Endothelial cell (in vitro differentiated cells): ENCODE data around the gene TMOD2. TPM values are rescaled to one million over a fixed set of nuclear protein-coding genes. Genes with fewer than 3 reads are reported as not detected.
"Not testable (repeated sequence)": the region's sequence is repeated elsewhere in the genome, so short reads cannot be mapped to it uniquely, and the experiment has no call there.

ENCODE experiments used
- DNase-seq: peaks from one replicate; pipeline ENCODE4 v3.0.0; 2021; ENCODE audit warnings: low spot score
- H3K27ac Mint-ChIP-seq: one replicate; pipeline ENCODE4 v1.8.0; 2021; ENCODE audit warnings: mixed read lengths, inconsistent platforms; ENCODE audit not compliant: unreplicated experiment
- H3K27me3 Mint-ChIP-seq: one replicate; pipeline ENCODE4 v1.8.0; 2021; ENCODE audit warnings: mild to moderate bottlenecking, moderate library complexity, mixed read lengths, inconsistent platforms; ENCODE audit not compliant: unreplicated experiment
- H3K36me3 Mint-ChIP-seq: one replicate; pipeline ENCODE4 v1.8.0; 2021; ENCODE audit warnings: mild to moderate bottlenecking, low read depth, mixed read lengths, inconsistent platforms; ENCODE audit not compliant: unreplicated experiment
- H3K4me1 Mint-ChIP-seq: one replicate; pipeline ENCODE4 v1.8.0; 2021; ENCODE audit warnings: mild to moderate bottlenecking, mixed read lengths, inconsistent platforms; ENCODE audit not compliant: unreplicated experiment
- H3K4me3 Mint-ChIP-seq: one replicate; pipeline ENCODE4 v1.8.0; 2021; ENCODE audit warnings: mild to moderate bottlenecking, mixed read lengths, inconsistent platforms; ENCODE audit not compliant: unreplicated experiment
- H3K9me3 Mint-ChIP-seq: one replicate; pipeline ENCODE4 v1.8.0; 2021; ENCODE audit warnings: mixed read lengths, inconsistent platforms; ENCODE audit not compliant: unreplicated experiment
- CTCF ChIP-seq: fragments of 200-600 bp; sonication (generic); IDR thresholded peaks from one replicate; pipeline ENCODE4 v1.5.0; 2021; ENCODE audit warnings: antibody characterized with exemption; ENCODE audit not compliant: unreplicated experiment
- total RNA-seq: library from RNA; stranded (reverse); fragmentation: NEBNext Ultra II Directional; extraction: Animal tissue kit (Norgen Biotek cat#: 25700); gene quantifications from one replicate; pipeline ENCODE4 v1.2.1, GENCODE V29; 2021; ENCODE audit not compliant: unreplicated experiment

The TMOD2 gene
- total RNA-seq, 1 donor from 2014 or later: 118 TPM

GRCh38 chr15:51782357-51782896 is 31.0 kb downstream of the TMOD2 start:
- Mint-ChIP-seq H3K36me3 (peaks cover 61% of the 10 kb centered on the region), H3K4me3 (peak overlapping the region; percentile 15), H3K4me1 (no peaks in the 10 kb centered on the region), H3K27me3 (peaks cover 4% of the 10 kb centered on the region), H3K27ac (no peak overlapping the region), H3K9me3 (no peaks in the 10 kb centered on the region)
- DNase-seq: no peak
- TF ChIP-seq CTCF: no peak

GRCh38 chr15:51783967-51784366 is 32.6 kb downstream of the TMOD2 start:
- DNase-seq: no peak
- Mint-ChIP-seq H3K4me3 (no peak overlapping the region), H3K27ac (no peak overlapping the region), H3K4me1 (no peaks in the 10 kb centered on the region), H3K27me3 (peaks cover 4% of the 10 kb centered on the region), H3K9me3 (no peaks in the 10 kb centered on the region), H3K36me3 (peaks cover 74% of the 10 kb centered on the region)
- TF ChIP-seq CTCF: no peak

GRCh38 chr15:51787130-51787529 is 35.7 kb downstream of the TMOD2 start:
- H3K36me3 Mint-ChIP-seq: peaks cover 73% of the 10 kb centered on the region
- H3K27ac Mint-ChIP-seq, H3K27me3 Mint-ChIP-seq, H3K4me3 Mint-ChIP-seq, H3K4me1 Mint-ChIP-seq, DNase-seq, H3K9me3 Mint-ChIP-seq: not testable (repeated sequence)

- H3K9me3 Mint-ChIP-seq, H3K4me1 Mint-ChIP-seq, H3K27ac Mint-ChIP-seq, H3K4me3 Mint-ChIP-seq, DNase-seq, H3K27me3 Mint-ChIP-seq: not testable (repeated sequence)
- H3K36me3 Mint-ChIP-seq: peaks cover 38% of the 10 kb centered on the region
Measured at GRCh38 chr15:51792474-51792873, 41.1 kb downstream of the TMOD2 start.

- no peak overlapping the region for H3K4me3 Mint-ChIP-seq
- TF ChIP-seq CTCF: no peak
- H3K27ac Mint-ChIP-seq: no peak overlapping the region
- H3K36me3 Mint-ChIP-seq: peaks cover 33% of the 10 kb centered on the region
- no peaks in the 10 kb centered on the region for H3K4me1 Mint-ChIP-seq
- no peaks in the 10 kb centered on the region for H3K9me3 Mint-ChIP-seq
- no peak for DNase-seq
- H3K27me3 Mint-ChIP-seq: peaks cover 1% of the 10 kb centered on the region
Measured at GRCh38 chr15:51793521-51794305, 42.3 kb downstream of the TMOD2 start.

GRCh38 chr15:51796847-51797401 is 45.5 kb downstream of the TMOD2 start:
- Mint-ChIP-seq H3K27ac (no peak overlapping the region), H3K27me3 (peaks cover 4% of the 10 kb centered on the region), H3K4me1 (no peaks in the 10 kb centered on the region), H3K36me3 (peaks cover 30% of the 10 kb centered on the region), H3K9me3 (no peaks in the 10 kb centered on the region), H3K4me3 (no peak overlapping the region)
- DNase-seq: no peak
- no peak for TF ChIP-seq CTCF
